Caco-2 (cell line): ENCODE measurements around the gene CYB5A. TPM values are rescaled to one million over a fixed set of nuclear protein-coding genes. Genes with fewer than 3 reads are reported as not detected.
A peak's percentile ranks its signal among the peaks of the same experiment; 100 is the strongest.

Experiments
- BruUV-seq: library from RNA; stranded (reverse); fragments of 400-500 nt; replicated peaks from 2 replicates; lab custom pipeline; 2021; lab: Mats Ljungman, UMichigan
- CTCF ChIA-PET: fragments of 300-600 bp; sonication (Branson Sonifier 250); formaldehyde crosslinking; loops from one replicate; lab custom pipeline; 2022; ENCODE audit warnings: antibody characterized with exemption; lab: Charles Lee
- POLR2A ChIA-PET: fragments of 300-600 bp; sonication (Branson Sonifier 250); formaldehyde crosslinking; loops from one replicate; lab custom pipeline; 2022; ENCODE audit warnings: antibody characterized with exemption; lab: Charles Lee
- DNase-seq, 2 experiments: peaks; one replicate each; pipeline versions ENCODE4 v3.0.0 to v3.0.0-alpha.2; 2020 to 2022
- H3K27me3 ChIP-seq: replicated peaks from 2 replicates; pipeline ENCODE4 v1.6.0; 2011; ENCODE audit warnings: low read length; ENCODE audit not compliant: control insufficient read depth, insufficient read depth
- H3K36me3 ChIP-seq: 2 replicates; pipeline ENCODE4 v1.5.1; 2011; ENCODE audit warnings: low read length; ENCODE audit not compliant: control insufficient read depth, insufficient read depth
- H3K4me1 ChIP-seq: fragments of 250-450 bp; sonication (Bioruptor Pico); 2 replicates; pipeline ENCODE4 v1.5.1; 2020; ENCODE audit warnings: mild to moderate bottlenecking
- H3K4me3 ChIP-seq: 2 replicates; pipeline ENCODE4 v1.5.1; 2011; ENCODE audit warnings: low read depth, mild to moderate bottlenecking, control low read depth, low read length
- H3K9me3 ChIP-seq: fragments of 250-450 bp; sonication (Bioruptor Pico); 2 replicates; pipeline ENCODE4 v1.5.1; 2020; ENCODE audit warnings: mild to moderate bottlenecking, moderate library complexity
- H3K27ac Mint-ChIP-seq: one replicate; pipeline ENCODE4 v1.8.0; 2022; ENCODE audit warnings: mixed read lengths; ENCODE audit not compliant: unreplicated experiment
- H3K27me3 Mint-ChIP-seq: one replicate; pipeline ENCODE4 v1.8.0; 2022; ENCODE audit warnings: mixed read lengths; ENCODE audit not compliant: insufficient read depth, unreplicated experiment
- H3K36me3 Mint-ChIP-seq: one replicate; pipeline ENCODE4 v1.8.0; 2022; ENCODE audit warnings: mild to moderate bottlenecking, mixed read lengths; ENCODE audit not compliant: insufficient read depth, unreplicated experiment
- H3K4me1 Mint-ChIP-seq: one replicate; pipeline ENCODE4 v1.8.0; 2022; ENCODE audit warnings: low read depth, mixed read lengths; ENCODE audit not compliant: unreplicated experiment
- H3K4me3 Mint-ChIP-seq: one replicate; pipeline ENCODE4 v1.8.0; 2022; ENCODE audit warnings: mild to moderate bottlenecking, moderate library complexity, mixed read lengths; ENCODE audit not compliant: unreplicated experiment
- H3K9me3 Mint-ChIP-seq: one replicate; pipeline ENCODE4 v1.8.0; 2022; ENCODE audit warnings: mixed read lengths; ENCODE audit not compliant: unreplicated experiment
- CTCF ChIP-seq, 2 experiments: fragments of 200-600 bp in 1 of 2; IDR thresholded peaks; 1 replicate in 1 of 2; 2 replicates in 1 of 2; pipeline versions ENCODE4 v1.5.1 to v1.8.0; 2011 to 2022; ENCODE audit warnings: antibody characterized with exemption in 1 of 2, control low read depth in 1 of 2, inconsistent platforms in 1 of 2, low read depth in 1 of 2, low read length in 1 of 2, mild to moderate bottlenecking in 1 of 2, moderate library complexity in 1 of 2; ENCODE audit not compliant: insufficient read depth in 1 of 2, severe bottlenecking in 1 of 2, unreplicated experiment in 1 of 2
- intact Hi-C: fragments of 100-400 bp; cut with micrococcal nuclease; formaldehyde crosslinking; loops from one replicate; pipeline ENCODE4 v1.10.0; 2022; ENCODE audit not compliant: unreplicated experiment
- total RNA-seq: library from RNA; stranded (reverse); gene quantifications from 2 replicates; pipeline ENCODE4 v1.2.3, GENCODE V29; 2022

CYB5A gene
- total RNA-seq, 1 experiment from 2014 or later: 103 TPM

- intact Hi-C loops: no loop called here
- Mint-ChIP-seq H3K36me3 (peaks cover 26% of the 10 kb centered on the region), H3K4me3 (no peak overlapping the region), H3K4me1 (peaks cover 40% of the 10 kb centered on the region), H3K27me3 (no peaks in the 10 kb centered on the region), H3K27ac (no peak overlapping the region), H3K9me3 (no peaks in the 10 kb centered on the region)
- no peaks in the 10 kb centered on the region; the same call in 1 of the 2 replicates for H3K36me3 ChIP-seq
- no peaks in the 10 kb centered on the region for H3K9me3 ChIP-seq
- H3K27me3 ChIP-seq: no peaks in the 10 kb centered on the region
- ChIA-PET CTCF (no interaction called here), POLR2A (no interaction called here)
- peaks cover 29% of the 10 kb centered on the region for H3K4me1 ChIP-seq
- no peak for TF ChIP-seq CTCF (IDR thresholded peaks at IDR 0.05; ENCODE audit: insufficient read depth in 1 of 2, low read depth in 1 of 2, low read length in 1 of 2, severe bottlenecking in 1 of 2, unreplicated experiment in 1 of 2)
- DNase-seq: no peak
- no TSS peak for BruUV-seq
- no peak overlapping the region for H3K4me3 ChIP-seq
Measured at GRCh38 chr18:74284980-74285355, 6.8 kb downstream of the CYB5A start.

- POLR2A ChIA-PET: no interaction called here
- Mint-ChIP-seq H3K36me3 (peaks cover 26% of the 10 kb centered on the region), H3K27me3 (no peaks in the 10 kb centered on the region), H3K9me3 (no peaks in the 10 kb centered on the region), H3K4me3 (no peak overlapping the region), H3K27ac (no peak overlapping the region), H3K4me1 (peaks cover 40% of the 10 kb centered on the region)
- no peaks in the 10 kb centered on the region for H3K9me3 ChIP-seq
- no peak for DNase-seq
- intact Hi-C loops: no loop called here
- H3K4me3 ChIP-seq: no peak overlapping the region
- no TSS peak for BruUV-seq
- CTCF ChIA-PET: no interaction called here
- no peaks in the 10 kb centered on the region; the same call in 1 of the 2 replicates for H3K36me3 ChIP-seq
- TF ChIP-seq CTCF (IDR thresholded peaks at IDR 0.05; ENCODE audit: insufficient read depth in 1 of 2, low read depth in 1 of 2, low read length in 1 of 2, severe bottlenecking in 1 of 2, unreplicated experiment in 1 of 2): no peak
- H3K27me3 ChIP-seq: no peaks in the 10 kb centered on the region
- peaks cover 29% of the 10 kb centered on the region for H3K4me1 ChIP-seq
Measured at GRCh38 chr18:74284191-74284979, 7.4 kb downstream of the CYB5A start.

- DNase-seq: no peak
- H3K27me3 Mint-ChIP-seq: no peaks in the 10 kb centered on the region
- H3K4me1 ChIP-seq: peaks cover 25% of the 10 kb centered on the region
- H3K4me1 Mint-ChIP-seq: peaks cover 37% of the 10 kb centered on the region
- H3K9me3 ChIP-seq: no peaks in the 10 kb centered on the region
- H3K4me3 Mint-ChIP-seq: peak overlapping the region; percentile 64
- peaks cover 21% of the 10 kb centered on the region for H3K36me3 Mint-ChIP-seq
- H3K27me3 ChIP-seq: no peaks in the 10 kb centered on the region
- H3K36me3 ChIP-seq: no peaks in the 10 kb centered on the region; the same call in 1 of the 2 replicates
- H3K27ac Mint-ChIP-seq: peak overlapping the region; percentile 93
- intact Hi-C loops: no loop called here
- H3K9me3 Mint-ChIP-seq: no peaks in the 10 kb centered on the region
- BruUV-seq: no TSS peak
- CTCF ChIA-PET: no interaction called here
- no peak overlapping the region for H3K4me3 ChIP-seq
- TF ChIP-seq CTCF (IDR thresholded peaks at IDR 0.05; ENCODE audit: insufficient read depth in 1 of 2, low read depth in 1 of 2, low read length in 1 of 2, severe bottlenecking in 1 of 2, unreplicated experiment in 1 of 2): no peak
- POLR2A ChIA-PET: no interaction called here
Measured at GRCh38 chr18:74283646-74284045, 8.1 kb downstream of the CYB5A start.
